Hepatocyte (in vitro differentiated cells): Measurements from ENCODE around the gene EXOC2.

Source experiments
- EZH2 ChIP-seq: fragments of 200-600 bp; sonication (generic); IDR thresholded peaks from 2 replicates; pipeline ENCODE4 v1.6.1; 2016; ENCODE audit warnings: antibody characterized with exemption, mild to moderate bottlenecking, borderline replicate concordance
- TF ChIP-seq, protein P1 (sequence below): fragments of 200-600 bp; sonication (generic); IDR thresholded peaks from 2 replicates; pipeline ENCODE4 v1.5.1; 2016; ENCODE audit warnings: antibody characterized with exemption, mild to moderate bottlenecking; ENCODE audit not compliant: poor library complexity

- TF ChIP-seq, protein P1, sequence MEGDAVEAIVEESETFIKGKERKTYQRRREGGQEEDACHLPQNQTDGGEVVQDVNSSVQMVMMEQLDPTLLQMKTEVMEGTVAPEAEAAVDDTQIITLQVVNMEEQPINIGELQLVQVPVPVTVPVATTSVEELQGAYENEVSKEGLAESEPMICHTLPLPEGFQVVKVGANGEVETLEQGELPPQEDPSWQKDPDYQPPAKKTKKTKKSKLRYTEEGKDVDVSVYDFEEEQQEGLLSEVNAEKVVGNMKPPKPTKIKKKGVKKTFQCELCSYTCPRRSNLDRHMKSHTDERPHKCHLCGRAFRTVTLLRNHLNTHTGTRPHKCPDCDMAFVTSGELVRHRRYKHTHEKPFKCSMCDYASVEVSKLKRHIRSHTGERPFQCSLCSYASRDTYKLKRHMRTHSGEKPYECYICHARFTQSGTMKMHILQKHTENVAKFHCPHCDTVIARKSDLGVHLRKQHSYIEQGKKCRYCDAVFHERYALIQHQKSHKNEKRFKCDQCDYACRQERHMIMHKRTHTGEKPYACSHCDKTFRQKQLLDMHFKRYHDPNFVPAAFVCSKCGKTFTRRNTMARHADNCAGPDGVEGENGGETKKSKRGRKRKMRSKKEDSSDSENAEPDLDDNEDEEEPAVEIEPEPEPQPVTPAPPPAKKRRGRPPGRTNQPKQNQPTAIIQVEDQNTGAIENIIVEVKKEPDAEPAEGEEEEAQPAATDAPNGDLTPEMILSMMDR: no peak
- no peak for TF ChIP-seq EZH2
Measured at GRCh38 chr6:490251-491037, 202.5 kb downstream of the EXOC2 start.
